ENCODE measurements around the gene VPS4A. TPM values are rescaled to one million over a fixed set of nuclear protein-coding genes. Genes with fewer than 3 reads are reported as not detected.
A peak's percentile ranks its signal among the peaks of the same experiment; 100 is the strongest.

VPS4A gene
- total and polyA plus RNA-seq, 2 of the 8 experiments (the other 6 are each of a cell fraction or from before 2014, with no cell fraction given): 14.1 to 24.1 TPM

DNA sequence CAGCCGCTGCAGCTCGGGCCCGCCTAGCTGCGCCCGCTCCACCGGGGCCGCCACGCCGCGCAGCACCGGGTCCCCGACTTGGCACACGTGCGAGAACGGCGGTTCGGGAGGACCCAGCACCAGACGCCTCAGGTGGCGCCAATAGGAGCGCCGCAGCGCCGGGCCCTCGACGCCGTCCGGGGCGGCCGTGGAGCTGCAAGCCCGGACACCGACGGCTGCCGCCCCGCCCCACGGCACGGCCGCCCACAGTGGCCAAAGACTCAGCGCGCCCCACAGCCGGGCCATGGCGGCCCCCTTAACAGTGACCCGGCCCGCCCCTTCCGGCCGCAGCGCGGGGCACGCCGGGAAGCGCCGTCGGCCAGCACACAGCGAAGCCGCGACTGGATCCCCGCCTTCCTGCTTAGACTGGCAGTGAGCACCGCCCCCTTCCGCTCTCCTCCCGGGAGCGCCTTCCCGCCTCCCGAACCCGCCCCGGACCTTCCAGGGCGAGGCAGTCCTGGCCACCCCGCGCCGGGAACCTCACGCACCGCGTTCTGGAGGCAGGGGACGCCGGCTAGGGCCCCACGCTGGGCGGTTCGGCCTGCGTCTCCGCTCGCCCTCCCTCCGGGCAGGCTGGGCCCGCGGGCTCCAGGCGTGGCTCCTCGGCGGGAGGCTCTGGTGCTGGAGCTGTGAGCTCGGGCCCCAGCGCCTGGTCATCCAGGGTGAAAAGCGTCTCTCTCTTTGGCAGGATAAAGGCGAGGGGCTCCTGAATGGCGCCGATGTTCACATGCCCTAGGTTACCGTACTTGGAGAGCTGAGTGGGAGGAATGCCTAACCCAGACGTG is 19.3 kb downstream of the VPS4A start, which contains the start of gene PDF (continued):
- TF ChIP-seq, protein P1, sequence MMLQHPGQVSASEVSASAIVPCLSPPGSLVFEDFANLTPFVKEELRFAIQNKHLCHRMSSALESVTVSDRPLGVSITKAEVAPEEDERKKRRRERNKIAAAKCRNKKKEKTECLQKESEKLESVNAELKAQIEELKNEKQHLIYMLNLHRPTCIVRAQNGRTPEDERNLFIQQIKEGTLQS (IDR thresholded peaks at IDR 0.05; ENCODE audit: insufficient read depth, low read depth, low read length): no peak
- TF ChIP-seq RFX5 (IDR thresholded peaks at IDR 0.05; ENCODE audit: borderline replicate concordance, low read depth, low read length): no peak
- no peak for TF ChIP-seq ZNF274 (IDR thresholded peaks at IDR 0.05; ENCODE audit: borderline replicate concordance, extremely low read depth, low read length)
- TF ChIP-seq TEAD4 (IDR thresholded peaks at IDR 0.05; ENCODE audit: low read depth, low read length): no peak
- TF ChIP-seq EGR1 (IDR thresholded peaks at IDR 0.05; ENCODE audit: borderline replicate concordance, low read depth, low read length): no peak
- TF ChIP-seq POLR2AphosphoS5 (IDR thresholded peaks at IDR 0.05; ENCODE audit: low read depth, low read length): peak; percentile 87
- TF ChIP-seq KDM5A (IDR thresholded peaks at IDR 0.05; ENCODE audit: low read length): no peak

All from H1 (cell line).